Stimulated activated CD4-positive, alpha-beta T cell treated with anti-CD3 and anti-CD28 coated beads, Interleukin-1b, Interleukin-23, amount 100 ng/mL, for 4 hours (primary cell): Measurements from ENCODE around the gene C11orf87.

Experiments
- DNase-seq, 2 donors: peaks; one replicate each; pipeline ENCODE4 v3.0.0-alpha.2; 2020; ENCODE audit warnings: low read depth in 2 of 2

C11orf87 gene

GRCh38 chr11:109421981-109422869 is at the start of gene C11orf87:
TSS of gene C11orf87 (plus strand) at chr11:109422190. CDS start at chr11:109423634, 1,444 bp downstream.
- DNase-seq: no peak

GRCh38 chr11:109374032-109374431 is 48.0 kb upstream of the C11orf87 start:
- DNase-seq: no peak

GRCh38 chr11:109374441-109374840 is 47.5 kb upstream of the C11orf87 start:
- no peak for DNase-seq

DNA sequence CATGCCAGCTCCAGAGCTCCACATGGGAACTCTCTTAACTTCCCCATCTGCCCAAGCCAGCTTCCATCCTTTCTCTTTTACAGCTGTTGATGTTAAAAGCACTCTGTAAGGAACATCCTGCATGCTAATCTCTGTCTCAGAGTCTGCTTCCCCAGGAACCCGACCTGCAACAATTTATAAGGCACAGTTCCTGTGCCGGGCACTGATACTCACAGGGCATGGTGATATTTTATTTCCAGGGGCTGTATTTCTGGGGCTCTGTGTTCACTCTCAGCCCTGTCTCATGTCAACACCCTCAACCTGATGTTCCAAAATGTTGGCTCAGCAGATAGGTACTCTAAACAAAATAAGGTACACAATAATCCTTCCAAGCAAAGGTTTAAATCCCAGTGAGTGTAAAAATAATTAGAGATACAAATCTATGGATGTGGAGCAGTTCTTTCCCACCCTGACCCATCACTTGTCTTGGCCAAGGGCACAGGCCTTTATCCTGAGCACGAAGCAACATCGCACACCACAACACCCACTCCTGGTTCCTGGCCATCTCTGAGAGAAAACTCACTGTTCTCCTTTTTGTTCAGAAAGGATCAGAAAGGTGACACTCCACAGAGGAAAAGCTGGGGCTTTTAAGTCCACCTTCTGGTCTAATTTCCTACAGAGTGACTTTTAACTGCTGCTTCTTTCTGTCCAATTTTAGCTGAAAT is 44.8 kb upstream of the C11orf87 start:
- DNase-seq: no peak

DNA sequence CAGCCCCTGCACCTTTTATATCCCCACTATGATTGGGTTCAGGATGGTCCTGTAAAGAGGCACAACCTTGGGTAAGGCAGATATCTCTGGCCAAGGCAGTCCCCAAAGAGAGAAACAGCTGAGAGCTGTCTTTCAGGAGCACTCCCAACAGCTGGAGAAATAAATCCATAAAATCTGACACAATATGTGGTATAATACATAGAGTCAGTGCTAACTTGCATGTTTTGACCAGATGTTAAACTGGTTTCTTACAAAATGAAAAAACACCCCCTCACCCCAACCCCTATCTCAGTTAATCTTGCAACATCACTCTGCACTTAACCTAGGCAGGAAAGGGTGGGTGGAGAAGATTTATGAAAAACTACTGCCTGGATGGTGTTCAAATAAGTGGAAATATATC is 44.0 kb upstream of the C11orf87 start:
- DNase-seq: no peak

GRCh38 chr11:109383306-109383705 is 38.7 kb upstream of the C11orf87 start:
- no peak for DNase-seq

- no peak for DNase-seq
These were observed 37.1 kb upstream of the C11orf87 start for GRCh38 chr11:109384873-109385272.

DNA sequence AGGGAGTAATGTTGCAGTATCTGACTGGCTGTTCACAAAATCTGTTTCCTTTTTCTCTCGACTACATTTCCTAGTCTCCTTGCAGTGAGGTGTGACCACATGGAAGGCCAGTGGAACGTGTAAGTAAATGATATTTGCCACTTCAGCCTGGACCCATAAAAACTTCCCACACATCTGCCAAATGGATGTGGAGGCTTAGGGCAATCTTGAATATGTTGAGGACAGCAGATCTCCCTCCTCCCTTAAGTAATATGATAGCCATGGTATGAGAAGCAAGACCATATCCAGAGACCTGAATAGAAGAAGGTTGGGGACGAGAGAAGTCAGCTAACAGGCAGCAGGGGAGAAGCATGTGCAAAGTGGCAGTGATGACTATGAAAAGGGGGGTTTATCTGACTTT is 33.0 kb upstream of the C11orf87 start:
- DNase-seq: no peak

DNA sequence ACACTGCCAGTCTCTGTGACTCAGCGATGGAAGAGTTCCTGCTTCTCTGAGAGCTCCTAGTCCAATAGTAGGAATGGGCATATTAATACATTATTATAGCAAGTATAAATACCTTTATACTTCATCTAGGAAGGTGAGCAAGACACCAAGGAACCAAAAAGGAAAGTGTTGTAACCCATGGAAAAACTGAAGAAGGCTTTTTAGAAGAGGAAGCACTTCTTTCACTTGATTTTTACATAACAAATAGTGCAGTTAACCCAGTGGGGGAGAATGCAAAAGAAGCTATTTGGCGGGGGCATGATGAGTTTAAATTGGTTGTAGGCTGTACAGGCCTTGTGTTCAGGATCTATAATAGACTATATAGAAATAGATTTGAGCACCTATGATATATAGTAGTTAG is 31.2 kb upstream of the C11orf87 start:
- DNase-seq: no peak

GRCh38 chr11:109401545-109401944 is 20.4 kb upstream of the C11orf87 start:
- DNase-seq: no peak

DNA sequence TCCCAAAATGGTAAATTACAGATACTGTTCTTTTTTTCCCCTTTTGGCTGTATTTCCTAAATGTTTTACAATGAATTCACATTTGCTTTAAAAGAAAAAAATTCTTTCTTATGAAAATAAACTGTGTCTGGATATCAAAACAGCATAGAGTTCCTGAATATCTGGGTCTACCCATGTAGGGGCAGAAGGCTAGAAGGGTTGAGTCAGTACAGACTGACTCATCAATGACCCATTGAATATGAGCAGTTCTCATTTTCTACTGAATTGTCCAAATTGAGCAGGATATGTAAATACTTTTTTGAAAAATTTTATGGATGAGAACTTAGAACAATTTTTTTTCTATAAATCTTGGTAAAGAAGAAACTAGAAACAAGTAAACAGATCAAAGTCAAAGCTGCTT is 16.3 kb upstream of the C11orf87 start:
- no peak for DNase-seq

GRCh38 chr11:109416601-109417000 is 5.4 kb upstream of the C11orf87 start:
- no peak for DNase-seq

DNA sequence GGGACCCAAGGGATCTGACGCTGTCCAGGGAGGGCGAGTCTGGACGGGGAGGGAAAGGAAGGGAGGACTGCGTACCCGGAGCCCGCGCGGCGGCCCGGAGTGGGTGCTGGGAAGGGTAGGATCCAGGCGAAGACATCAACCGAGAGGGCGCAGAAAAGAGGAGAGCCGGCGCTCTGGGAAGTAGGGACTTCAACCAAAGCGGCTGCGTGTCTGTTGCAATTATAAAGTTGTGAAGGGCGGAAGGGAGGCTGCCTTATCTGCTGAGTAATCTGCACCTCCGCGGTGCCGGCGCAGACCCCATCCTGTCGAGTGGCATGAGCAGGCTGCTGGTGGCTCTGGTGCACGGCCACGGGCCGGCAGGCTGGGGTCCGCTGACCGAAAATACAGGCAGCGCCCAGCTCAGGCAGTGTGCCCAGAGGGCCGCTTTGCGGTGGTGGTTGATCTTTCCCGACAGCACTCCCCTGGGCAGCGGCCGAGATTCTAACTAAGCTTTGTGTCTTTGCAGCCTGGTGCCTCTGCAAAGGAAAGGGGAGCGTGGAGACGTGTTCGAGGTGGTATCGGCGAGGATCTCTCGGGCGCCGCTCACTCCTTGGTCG is 978 bp downstream of the C11orf87 start:
- no peak for DNase-seq

- DNase-seq: no peak
These were observed 1.6 kb downstream of the C11orf87 start for GRCh38 chr11:109423466-109424190.

GRCh38 chr11:109424901-109425300 is 2.9 kb downstream of the C11orf87 start:
- no peak for DNase-seq

DNA sequence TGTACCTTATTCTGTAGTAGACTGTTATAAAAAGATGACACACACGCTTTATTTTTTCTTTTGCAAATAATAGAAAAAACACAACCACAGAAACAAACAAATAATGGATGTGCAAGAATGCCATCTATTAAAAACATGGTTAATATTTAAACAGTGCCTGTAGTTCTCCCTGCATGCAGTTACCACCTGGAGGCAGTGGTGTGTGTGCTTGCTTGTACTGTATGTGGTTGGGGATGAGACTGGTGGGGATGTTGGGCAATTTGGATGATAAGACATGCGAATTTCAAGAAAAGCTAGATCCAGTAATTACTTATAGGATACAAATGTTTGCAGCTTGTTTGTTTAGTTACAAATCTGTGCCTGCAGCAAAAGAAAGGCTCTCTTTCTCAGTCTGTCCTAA is 3.6 kb downstream of the C11orf87 start:
- no peak for DNase-seq

DNA sequence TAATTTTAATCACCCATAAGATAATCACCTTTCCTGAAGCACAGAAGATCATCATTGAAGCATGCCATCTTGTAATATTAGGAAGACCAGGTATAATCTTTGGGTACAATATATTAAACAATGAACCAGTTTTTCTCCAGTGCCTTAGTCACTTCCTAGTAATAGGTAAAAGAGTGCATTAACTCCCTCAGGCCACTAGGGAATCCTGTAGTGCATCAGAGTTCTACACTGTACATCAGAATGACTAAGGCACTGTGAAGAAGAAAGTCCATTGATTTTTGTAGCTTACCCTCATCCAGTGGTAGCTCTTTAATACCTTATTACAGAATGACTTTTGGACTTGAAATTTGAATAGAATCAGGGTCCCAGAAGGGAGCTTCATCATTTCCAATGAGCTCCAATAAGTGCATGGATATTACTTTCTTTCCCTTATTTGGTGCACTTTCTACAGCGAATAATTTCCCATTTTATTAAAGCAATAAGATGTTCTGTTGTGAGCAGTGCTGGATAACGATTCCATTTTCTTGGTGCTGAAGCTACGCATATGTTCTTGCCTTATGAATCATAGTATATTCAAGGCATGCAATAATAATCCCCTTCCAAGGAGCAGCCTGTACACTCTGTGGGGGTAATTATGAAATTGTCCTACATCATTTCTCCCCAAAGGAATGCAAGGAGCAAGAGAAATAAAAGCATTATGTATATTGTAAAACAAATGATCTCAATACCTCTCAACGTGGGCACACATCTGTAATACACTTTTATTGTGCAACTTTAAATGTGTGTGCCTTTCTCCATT is 4.7 kb downstream of the C11orf87 start:
- DNase-seq: no peak

- no peak for DNase-seq
These were observed 10.1 kb downstream of the C11orf87 start for GRCh38 chr11:109432105-109432504.

DNA sequence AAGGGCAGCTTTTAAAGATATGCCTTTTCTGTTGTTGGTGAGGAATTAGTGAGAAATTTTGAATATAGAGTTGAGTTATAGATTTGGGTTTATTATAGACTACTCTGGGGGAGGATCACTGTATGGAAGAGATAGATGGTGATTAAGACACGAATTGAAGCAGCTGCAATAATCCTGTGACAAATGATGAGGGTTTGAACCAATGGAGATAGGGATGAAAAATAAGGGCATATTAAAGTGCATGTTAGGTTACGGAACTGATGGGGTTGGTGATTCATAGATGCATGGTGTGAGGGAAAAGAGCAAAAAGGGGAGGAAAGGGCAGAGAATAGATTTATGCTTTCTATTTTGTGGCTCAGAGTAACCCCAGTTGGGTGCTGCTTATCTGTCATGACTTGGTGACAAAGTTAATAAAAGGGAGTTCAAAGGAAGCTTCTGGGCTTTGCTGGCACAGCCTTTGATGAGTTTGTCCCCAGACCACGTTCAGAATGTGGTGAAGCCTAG is 11.8 kb downstream of the C11orf87 start:
- DNase-seq: no peak

DNA sequence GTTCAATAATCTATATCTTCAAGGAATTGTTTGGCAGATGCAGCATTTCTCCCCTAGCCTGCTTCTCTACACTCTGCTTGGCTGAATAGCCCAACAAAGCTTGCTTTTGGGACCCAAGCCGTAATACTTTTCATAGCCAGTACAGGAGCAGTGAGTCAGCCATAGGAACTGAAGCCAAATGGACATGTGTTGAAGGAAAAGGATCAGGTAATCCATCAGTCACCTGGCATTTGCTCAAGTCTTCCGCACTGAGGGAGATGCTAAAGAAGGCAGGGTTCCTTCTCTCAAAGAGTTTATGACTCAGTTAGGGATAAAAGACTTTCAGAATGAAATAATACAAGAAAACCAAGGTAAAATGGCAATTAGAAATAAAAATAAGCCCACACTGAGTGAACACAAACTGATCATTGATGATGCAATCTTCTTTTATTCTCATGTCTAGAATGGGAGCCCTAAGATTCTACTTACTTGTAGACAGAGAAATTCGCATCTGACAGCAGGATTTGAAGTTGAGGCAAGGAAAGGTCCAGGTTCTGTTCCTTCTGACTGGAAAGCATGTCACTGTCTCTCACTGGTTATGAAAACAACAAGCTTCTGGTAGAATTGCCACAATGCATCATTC is 13.2 kb downstream of the C11orf87 start:
- DNase-seq: no peak

- no peak for DNase-seq
These were observed 17.7 kb downstream of the C11orf87 start for GRCh38 chr11:109439684-109440083.
